ENCODE data around the gene MLF2.
"Not testable (repeated sequence)": the region's sequence is repeated elsewhere in the genome, so short reads cannot be mapped to it uniquely, and the experiment has no call there.

The MLF2 gene

DNA sequence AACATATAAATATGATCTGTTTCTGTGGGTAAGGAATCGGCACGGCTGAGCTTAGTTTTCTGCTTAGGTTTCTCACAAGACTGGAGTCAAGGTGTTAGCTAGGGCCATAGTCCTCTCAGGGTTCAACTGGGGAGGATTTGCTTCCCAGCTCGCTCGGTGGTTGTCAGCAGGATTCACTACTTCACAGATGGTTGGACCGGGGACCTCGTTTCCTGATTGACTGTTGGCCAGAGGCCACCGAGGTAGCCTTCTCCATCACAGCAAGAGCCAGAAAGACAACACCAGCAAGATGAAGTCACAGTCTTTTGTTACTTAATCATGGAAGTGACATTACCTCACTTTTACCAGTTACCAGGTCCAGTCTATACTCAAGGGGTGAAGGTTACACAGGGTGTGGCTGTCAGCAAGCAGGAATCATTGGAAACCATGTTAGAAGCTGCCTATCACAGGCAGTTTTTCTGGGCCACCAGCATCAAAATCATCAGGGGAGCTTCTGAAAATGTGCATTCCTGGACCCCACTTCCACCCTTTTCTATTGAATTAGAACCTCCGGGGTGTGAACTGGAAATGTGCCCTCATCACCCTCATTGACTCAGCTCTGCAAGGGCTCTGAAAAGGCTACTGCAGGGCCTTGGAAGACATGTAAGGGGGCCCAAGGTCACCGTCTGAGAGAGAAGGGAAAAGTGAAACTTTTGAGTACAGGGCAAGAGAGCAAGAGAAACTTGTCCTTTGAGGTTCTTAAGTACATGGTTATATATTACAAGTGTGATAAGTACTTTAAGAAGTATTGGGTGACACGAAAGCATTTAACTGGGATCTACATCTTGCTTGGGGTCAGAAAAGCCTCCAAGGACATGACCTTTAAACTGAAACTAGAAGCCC is 18.2 kb downstream of the MLF2 start:
- no peak for DNase-seq (ENCODE audit: low read depth)

DNA sequence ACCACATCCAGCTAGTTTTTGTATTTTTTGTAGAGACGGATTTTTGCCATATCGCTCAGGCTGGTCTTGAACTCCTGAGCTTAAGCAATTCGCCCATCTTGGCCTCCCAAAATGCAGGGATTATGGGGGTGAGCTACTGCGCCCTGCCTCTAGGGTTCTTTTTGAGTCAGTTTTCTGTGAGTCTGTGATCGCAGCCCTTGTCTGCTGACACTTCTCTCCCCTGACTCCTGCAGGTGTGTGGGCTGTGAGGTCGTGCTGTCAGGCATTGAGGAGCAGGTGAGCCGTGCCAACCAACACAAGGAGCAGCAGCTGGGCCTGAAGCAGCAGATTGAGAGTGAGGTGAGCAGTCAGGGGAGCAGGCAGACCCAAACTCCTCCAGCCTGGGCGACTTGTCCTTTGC is 22.8 kb downstream of the MLF2 start:
- no peak for DNase-seq (ENCODE audit: low read depth)

DNA sequence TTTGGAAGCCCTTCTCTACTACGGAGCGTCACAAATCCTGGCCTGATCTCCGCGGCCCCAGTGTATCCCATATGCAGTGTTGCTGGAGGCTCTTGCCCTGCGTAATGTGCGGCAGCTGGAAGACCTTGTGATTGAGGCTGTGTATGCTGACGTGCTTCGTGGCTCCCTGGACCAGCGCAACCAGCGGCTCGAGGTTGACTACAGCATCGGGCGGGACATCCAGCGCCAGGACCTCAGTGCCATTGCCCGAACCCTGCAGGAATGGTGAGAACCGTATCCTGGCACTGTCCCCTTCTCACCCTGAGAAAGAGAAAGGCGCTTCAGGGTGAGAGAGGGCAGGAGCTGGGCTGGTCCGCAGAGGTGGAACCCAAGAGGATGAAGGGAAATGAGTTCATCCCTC is 23.8 kb downstream of the MLF2 start:
- DNase-seq (ENCODE audit: low read depth): no peak

DNA sequence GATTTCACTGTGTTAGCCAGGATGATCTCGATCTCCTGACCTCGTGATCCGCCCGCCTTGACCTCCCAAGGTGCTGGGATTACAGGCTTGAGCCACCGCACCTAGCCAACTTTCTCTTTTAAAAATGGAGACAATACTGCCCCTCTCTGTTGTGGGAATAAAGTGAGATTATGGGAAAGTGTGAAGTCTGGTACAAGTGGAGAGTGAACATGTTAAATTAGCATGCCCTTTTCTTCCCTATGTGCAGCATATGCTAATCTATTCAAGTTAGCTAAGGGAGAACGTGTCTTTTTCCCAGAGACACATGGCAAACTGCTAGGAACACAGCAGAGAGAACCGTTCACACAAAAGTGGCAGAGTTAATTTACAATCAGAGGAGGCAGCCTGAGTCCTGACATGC is 27.6 kb downstream of the MLF2 start:
- no peak for DNase-seq (ENCODE audit: low read depth)

DNA sequence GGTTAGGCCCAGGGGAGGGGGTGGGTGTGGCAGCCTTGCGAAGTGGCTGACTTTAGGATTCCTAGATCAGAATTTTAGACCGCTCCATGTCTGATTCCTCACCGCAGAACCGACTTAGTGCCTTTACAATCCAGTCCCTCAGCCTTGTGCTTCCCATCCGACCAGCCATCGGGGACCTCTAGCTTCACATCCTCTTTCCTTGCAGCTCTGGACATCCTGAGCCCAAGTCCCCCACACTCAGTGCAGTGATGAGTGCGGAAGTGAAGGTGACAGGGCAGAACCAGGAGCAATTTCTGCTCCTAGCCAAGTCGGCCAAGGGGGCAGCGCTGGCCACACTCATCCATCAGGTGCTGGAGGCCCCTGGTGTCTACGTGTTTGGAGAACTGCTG is 28.5 kb downstream of the MLF2 start:
- no peak for DNase-seq (ENCODE audit: low read depth)

DNA sequence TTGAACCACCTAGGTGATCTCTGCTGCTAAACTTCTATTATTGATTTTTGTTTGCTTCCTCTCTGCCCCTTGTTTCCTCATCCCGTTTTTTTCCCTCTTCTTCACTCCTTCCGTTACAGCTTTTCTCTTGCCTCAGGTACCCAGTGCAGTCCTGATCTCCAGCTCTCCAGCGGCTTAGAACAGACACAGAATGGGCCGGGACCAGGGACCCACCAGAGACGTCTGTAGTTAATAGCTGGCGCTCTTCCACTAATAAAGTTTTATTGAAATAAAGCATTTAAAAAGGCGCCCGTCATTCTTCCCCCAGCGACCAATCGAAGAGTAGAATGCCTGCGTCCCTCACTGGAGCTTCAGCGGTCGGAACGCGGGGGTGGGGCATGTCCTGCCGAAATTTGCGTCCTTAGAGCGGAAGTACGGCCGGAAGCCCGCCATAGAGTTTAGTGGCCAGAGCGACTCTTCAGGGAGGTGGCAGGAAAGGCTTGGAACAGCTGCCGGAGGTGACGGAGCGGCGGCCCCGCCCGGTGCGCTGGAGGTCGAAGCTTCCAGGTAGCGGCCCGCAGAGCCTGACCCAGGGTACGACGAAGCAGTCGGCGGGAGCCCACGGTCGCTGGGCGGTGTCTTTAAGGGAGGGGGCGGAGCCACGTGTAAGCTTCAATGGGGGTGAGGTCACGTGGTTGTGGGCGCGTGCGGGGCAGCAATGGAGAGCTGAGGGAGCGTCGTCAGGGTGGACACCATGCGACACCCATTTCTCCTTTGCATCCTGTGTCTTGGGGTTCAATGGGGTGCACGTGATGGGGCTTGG is 29.1 kb downstream of the MLF2 start, which contains the start of gene COPS7A:
Gene COPS7A (plus strand): TSS at position 440 of the 802 bp plus-strand sequence. CDS start 611 bp downstream, outside the sequence.
- DNase-seq (ENCODE audit: low read depth): peak; percentile 91

DNA sequence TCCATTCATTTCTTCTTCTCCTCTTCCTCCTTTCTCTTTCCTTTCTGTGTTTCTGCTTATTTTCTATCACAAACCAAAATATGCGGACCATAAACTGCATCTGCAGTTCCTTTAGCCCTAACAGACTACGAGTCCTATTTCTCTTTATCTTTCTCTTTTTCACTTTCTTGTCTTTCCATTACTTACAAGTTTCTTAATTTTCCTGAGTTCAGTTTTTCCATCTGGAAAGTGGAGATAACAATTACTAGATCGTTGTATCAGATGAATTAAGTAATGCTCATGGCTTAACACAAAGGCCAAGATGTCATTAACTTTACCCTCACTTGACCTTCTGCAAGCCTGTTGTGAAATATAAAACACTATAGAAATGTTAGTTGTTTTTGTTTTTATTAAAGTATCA is 30.1 kb downstream of the MLF2 start:
- DNase-seq (ENCODE audit: low read depth): no peak

GRCh38 chr12:6716874-6717437 is 36.0 kb downstream of the MLF2 start:
- DNase-seq (ENCODE audit: low read depth): no peak

DNA sequence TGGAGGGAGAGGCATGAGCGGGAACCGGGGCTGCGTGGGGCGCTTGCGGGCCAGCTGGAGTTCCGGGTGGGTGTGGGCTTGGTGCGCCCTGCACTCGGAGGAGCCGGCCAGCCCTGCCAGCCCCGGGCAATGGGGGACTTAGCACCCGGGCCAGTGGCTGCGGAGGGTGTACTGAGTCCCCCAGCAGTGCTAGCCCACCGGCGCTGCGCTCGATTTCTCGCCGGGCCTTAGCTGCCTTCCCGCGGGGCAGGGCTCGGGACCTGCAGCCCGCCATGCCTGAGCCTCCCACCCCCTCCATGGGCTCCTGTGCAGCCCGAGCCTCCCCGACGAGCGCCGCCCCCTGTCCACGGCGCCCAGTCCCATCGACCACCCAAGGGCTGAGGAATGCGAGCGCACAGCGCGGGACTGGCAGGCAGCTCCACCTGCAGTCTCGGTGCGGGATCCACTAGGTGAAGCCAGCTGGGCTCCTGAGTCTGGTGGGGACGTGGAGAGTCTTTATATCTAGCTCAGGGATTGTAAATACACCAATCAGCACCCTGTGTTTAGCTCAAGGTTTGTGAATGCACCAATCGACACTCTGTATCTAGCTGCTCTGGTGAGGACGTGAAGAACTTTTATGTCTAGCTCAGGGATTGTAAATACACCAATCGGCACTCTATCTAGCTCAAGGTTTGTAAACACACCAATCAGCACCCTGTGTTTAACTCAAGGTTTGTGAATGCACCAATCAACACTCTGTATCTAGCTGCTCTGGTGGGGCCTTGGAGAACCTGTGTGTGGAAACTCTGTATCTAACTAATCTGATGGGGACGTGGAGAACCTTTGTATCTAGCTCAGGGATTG is 36.7 kb downstream of the MLF2 start:
- not testable (repeated sequence) for DNase-seq (ENCODE audit: low read depth)

- DNase-seq (ENCODE audit: low read depth): no peak
These were observed 44.0 kb downstream of the MLF2 start for GRCh38 chr12:6708960-6709394.

GRCh38 chr12:6708351-6708750 is 44.6 kb downstream of the MLF2 start:
- DNase-seq (ENCODE audit: low read depth): not testable (repeated sequence)

DNA sequence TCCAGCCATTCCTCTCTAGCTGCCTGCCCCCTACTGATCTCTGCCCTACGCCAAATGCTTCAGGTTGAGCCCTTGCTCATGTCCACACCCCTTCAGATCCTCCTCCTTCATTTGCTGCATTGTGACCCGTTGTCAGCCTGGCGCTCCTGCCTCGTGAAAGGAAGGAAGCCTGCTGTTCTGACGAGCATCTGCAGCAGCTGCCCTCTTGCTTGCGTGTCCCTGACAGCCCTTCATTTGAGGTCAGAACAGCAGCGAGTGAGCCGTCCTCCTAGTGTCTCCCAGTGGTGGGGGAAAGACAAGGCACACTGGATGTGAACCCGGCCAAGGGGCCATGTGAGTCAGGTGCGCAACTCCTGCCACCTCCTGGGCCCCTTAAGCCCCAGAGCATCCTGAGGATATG is 49.3 kb downstream of the MLF2 start:
- DNase-seq (ENCODE audit: low read depth): no peak

- no peak for DNase-seq (ENCODE audit: low read depth)
These were observed 51.7 kb downstream of the MLF2 start for GRCh38 chr12:6701078-6701768.

DNA sequence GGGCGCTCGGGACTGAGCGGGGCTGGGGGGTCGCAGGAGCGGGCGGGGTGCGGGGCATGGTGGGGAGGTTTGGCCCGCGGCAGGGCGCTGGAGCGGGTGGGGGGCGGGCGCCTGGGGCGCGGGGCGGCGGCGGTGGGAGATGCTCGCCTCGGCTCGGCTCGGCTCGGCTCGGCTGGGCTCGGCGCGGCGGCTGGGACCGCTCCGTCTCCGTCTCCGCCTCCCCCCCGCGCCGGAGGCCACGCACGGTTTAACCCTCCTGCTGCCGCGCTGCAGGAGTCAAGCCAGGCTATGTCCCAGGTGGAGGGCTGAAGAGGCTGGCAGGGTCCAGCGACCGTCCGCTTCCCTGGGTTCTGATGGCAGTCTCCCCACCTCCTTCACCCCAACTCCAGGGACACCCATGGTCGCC is 52.3 kb downstream of the MLF2 start, which contains the start of gene PIANP:
Gene PIANP (minus strand): TSS at position 170 of the 406 bp plus-strand sequence. CDS start 2,754 bp downstream, outside the sequence.
- peak; percentile 29 for DNase-seq (ENCODE audit: low read depth)

- DNase-seq (ENCODE audit: low read depth): no peak
These were observed 52.8 kb downstream of the MLF2 start for GRCh38 chr12:6699989-6700645.

GRCh38 chr12:6699259-6699988 is 53.5 kb downstream of the MLF2 start:
- no peak for DNase-seq (ENCODE audit: low read depth)

DNA sequence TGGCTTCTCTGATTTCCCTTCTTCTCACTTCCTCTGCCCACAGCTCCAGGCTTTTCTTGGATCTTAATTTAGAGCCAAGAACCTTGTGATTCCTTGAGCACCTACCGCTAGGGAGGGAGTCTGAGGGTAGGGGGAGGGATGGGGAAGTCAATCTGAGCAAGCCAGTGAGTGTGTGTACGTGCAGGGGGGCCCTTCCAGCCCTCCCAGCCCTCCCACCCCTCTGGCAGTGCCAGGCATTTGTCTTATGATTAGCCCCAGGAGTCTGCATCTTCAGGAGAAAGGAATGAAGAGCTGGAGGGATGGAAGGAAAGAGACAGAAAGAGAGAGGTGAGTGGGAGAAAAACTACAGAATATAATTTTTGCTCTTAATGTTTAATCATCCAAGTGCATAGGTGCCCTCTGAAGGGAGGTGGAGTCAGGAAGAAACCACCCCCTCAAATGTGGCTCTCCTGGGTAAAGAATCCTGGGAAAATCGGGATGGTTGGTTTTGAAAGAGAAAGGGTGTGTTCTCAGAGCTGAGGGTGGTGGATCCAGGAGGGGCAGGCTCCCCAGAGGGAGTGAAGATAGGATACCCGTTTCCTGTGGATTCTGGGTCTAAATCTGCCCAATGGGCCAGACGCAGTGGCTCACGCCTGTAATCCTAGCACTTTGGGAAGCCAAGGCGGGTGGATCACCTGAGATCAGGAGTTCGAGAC is 54.4 kb downstream of the MLF2 start:
- no peak for DNase-seq (ENCODE audit: low read depth)
